ENCODE data around the gene ZC3H8.
A peak's percentile ranks its signal among the peaks of the same experiment; 100 is the strongest.
"Not testable (repeated sequence)": the region's sequence is repeated elsewhere in the genome, so short reads cannot be mapped to it uniquely, and the experiment has no call there.

ZC3H8 gene

DNA sequence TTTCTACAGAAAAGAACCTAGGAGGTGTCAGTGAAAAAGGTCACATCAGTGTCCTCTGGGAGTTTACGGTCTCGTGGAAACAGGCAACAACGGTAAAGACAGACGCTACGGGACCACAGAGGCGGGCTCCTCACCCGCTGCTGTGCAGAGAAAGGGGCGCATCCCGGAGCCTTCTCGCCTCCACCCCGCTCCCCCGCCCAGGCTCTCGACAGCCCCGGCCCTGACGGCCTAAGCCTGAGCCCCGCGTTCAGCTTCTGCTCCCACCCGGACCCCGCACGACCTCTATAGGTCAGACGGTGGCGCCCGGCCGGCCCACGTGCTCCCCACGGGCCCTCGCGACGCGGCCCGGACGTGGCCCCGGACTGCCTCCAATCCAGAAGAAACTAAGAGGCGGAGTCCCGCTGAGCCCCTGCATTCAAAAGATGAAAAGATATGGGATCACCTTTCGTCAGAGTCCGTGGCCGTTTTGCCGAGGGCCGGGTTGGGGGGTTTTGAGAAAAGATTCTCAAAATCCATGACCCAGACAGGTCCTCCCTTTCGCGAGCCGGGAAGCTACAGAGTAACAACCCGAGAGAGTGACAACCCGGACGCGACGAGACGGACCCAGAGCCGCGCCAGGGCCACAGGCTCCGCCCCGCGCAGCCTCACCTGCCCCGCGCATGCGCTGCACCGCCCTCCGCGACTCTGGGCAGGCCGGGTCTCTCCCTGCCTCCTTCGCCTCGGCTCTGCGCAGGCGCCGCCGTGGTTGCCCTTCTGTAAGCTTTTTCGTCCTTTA, at the start of gene ZC3H8:
Gene ZC3H8 (minus strand): TSS at position 577 of the 775 bp plus-strand sequence. CDS start 61 bp downstream, at position 516.
- peak; percentile 91 for DNase-seq

DNA sequence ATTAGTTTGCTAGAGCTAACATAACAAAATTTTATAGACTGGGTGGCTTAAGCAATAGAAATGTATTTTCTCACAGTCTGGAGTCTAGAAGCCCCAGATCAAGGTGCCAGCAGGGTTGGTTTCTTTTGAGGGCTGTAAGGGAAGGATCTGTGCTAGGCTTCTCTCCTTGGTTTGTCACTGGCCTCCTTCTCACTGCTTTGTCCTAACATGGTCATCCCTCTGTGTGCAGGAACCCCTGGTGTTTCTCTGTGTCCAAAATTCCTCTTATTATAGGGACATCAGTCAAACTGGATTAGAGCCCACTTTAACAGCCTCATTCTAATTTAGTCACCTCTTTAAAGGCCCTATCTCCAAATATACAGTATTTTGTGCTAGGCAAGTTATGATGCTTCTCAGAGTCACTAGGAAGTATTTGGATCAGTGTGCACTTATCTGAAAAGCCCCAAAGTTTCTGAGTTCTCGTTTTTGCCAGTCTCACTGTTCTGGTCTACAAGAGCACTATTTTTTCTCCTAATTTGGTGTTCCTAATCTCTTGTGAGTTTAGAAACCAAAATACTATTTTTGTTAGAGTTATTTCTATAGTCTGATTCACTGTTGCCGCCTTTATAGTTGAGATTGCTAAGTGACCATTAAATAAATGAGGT, 49.6 kb upstream of the ZC3H8 start:
- no peak for DNase-seq

DNA sequence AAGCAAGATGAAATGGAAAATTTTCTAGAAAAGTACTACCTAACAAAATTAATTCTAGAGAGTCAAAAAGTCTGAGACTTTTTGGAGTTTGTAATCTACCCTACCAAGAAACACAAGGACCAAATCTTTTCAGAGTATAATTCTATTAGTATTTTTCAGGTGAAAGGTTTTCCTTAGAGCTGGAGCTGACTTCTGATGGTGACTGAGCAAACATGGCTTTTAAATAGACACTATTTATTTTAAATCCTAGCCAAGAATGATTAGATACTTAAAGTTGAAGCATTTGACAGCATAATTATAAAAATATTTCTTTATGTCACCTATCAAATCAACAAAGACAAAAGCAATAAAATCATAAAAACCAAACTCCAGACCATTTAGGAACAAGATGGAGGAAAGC, 47.1 kb upstream of the ZC3H8 start:
- DNase-seq = no peak

DNA sequence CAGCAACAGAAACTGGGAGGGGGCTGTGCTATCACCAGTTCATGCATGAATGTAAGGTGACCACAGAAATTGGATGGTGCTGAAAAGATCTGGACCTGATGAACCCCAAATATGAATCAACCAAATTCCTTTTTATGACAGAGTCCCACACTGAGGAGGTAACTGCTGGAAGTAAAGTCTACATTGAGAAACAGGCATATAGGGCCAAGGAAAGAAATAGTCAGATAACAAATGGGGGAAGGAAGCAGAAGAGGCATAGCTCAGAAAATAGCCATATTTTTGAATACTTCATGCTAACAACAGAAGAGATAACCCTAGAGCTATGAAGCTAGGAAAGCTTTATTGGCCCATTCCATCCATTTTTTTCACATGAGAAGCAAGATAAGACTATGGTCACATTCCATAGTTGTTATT, 46.3 kb upstream of the ZC3H8 start:
- no peak for DNase-seq

DNA sequence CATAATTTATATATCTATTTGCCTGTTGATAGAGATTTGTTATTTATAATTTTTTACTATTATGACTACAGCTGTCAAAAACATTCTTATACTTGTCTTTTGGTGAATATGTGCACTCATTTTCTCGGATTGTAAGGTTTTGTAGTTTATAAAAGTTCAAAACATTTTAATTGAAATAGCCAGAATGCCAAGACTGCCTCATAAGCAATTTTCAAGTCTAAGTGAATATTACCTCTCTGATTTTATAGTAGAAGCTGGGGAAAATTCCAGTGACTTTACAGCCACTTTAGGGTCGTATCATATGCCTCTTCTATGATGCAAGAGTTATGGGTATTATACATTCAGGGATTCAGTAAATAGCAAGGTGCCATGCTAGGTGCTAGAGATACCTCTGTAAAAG, 41.6 kb upstream of the ZC3H8 start:
- DNase-seq = no peak

DNA sequence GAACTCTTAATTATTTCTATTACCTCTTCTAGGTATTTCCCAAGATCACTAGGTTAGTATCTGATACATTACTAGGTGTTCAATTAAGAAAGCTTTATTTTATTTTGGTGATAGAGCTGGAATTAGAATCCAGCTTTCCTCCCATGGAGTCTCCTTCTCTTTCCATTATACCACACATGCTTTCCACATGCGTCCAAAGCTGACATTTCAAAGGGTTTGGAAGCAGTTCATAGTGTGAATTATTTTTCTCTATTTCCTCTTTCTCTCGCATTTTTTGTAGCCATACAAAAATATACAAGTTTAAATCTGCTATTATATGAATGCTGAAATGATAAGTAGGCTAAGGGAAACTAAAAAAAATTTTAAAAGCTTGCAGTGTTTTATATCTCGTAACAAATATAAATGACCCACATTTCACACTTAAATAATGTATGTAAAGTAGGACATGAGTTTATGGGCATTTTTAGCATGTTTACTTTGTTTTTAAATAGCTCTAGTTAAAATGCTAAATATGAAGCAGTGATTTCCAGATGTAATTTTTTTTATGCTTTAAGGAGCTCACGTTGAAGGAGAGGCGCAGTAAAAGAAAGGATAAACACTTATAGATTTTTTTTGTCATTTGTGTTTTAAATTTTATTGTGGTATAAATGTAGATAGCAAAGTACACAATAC, 40.7 kb upstream of the ZC3H8 start:
- no peak for DNase-seq

DNA sequence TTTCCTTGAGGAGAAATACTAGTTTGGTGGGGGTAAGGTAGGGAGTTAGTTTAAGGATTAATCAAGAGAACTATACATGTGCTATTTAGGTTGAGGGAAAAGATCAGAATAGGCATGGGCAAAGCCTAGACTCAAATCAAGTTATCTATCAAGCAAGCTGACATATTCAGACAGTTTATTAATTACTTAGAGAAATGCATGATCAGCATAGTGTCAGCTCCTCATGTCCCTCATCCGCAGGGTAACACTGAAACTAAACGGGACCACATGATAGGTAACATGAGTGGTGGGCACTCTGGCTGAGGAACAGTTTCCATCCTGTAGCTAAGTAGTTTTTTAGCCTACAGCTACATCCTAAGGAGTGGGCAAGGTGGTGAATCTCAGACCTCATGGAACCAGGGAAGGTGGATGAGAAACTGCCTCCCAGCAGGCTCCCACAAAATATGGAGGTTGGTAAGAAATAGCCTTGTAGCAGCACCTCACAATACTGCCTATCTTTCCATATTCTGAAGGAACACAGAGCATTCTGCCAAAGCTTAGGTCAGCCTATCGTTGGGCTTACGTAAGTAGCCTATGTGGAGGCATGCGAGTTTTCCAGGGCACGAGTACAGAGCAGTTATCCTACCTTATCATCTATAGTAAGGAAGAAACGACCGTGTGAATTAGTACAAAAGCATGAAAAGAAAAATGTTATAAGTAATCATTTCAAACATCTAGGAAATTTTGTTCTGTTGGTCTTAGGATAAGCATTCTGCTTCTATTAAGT, 39.0 kb upstream of the ZC3H8 start:
- no peak for DNase-seq

DNA sequence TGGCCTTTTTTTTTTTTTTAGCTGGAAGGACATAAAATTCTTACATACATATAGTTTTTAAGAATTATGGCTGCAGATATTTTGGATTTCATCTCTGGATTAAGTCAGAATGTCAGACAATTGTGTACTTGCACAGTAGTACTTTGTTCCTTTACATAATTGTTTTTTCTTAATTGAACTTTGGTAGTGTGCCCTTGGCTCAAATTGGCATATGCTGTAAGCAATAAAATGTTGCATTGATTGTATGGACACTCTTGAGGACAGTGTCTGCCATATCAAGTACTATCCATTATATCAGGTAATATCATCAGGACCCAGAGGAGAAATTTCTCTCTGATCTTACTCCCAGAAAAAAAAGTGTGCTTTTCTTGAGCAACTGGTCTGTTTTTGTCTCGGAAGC, 35.8 kb upstream of the ZC3H8 start:
- DNase-seq = no peak

DNA sequence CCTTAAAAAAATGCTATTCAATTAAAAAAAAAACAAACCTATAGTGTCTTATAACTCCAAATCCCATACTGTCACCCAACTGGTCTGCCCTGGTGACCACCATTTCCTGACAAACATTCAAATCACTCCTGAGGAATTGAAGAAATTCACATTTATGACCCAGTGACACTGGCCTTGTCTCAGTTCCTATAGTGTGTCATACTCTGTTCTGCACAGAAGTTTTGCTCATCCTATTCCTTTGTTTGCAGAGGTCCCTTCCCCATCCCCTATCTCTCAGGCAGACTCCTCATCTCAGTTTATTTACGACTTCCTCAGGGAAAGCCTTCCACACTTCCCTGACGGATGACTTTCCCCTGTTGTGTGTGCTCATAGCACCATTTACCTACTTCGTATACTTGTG, 35.2 kb upstream of the ZC3H8 start:
- no peak for DNase-seq

DNA sequence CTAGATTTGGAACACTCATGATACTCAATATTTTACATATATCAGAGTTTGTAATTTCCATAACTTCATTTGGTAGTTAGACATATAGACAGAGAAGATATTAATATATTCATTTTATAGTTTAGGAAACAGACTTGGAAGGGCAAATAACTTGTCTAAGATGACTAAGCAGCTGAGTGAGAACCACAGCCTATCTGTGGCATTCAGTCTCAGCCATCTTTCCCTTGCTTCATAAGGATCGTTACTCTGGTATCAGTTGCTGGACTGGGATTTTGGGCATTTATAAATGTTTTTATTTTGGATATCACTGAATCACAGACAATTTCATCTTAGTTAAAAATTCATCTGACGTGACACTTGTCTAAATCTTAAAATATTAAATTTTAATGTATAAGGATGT, 28.7 kb upstream of the ZC3H8 start:
- not testable (repeated sequence) for DNase-seq

DNA sequence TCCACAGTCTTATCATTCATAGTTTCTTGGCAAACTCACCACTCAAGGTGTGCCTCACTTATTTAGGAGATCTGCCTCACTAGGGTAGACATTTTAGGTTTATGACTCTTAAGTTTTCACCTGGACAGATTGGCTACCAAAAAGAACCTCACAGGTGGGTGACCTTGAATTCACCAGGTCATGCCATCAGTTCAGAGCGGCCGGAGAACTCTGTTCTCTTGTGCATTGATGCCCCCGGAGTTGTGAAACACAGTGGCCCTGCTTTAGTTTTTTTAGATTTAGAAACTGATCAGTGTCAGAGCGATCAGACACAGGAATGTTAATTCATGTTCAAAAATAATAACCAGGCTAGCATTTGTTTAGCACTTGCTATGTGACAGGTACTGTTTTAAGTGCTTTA, 27.2 kb upstream of the ZC3H8 start:
- not testable (repeated sequence) for DNase-seq

DNA sequence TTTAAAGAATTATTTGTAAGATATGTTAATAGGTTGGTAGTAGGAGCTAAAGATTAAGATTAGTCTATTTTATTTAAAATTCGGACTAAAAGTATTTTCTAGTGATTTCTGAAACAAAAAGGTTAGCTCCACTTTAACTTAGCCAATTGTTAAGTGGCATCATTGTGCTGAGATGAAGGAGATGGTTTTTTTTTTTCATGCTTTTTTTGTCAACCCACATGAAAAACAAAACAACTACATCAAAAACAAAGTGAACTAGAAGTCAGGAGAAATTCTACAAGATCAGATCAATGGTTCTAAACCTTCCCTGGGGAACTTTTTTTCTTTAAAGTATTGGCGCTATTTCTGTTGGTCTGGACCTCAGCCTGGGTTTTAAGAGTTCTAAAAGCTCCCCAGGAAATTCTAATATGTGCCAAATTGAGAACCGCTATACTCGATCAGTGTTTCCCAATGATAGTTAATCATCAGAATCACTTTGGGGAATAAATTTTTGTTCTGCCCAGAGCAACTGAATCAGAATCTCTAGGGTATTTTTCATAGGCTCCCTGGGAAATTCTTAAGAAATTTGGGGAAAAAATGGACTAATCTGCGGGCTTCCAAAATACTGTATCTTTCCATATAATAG, 22.9 kb upstream of the ZC3H8 start:
- DNase-seq = no peak

DNA sequence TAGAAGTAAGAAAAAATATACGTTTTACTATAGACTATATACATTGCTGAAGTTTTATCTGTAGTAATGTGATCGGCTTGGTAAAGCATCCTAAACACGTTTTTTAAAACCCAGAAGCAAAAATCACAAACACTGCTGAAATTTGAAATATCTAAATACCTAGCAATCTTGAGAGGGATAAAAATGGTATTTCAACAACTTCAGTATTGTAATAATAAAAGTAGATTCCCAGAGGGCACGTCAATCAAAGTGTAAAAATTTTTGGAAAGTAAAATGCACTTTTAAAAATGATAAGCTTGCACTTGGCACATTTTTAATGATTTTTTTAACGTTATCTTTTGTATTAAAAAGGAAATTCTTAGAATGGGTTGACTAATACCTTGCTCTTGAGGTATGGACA, 22.1 kb upstream of the ZC3H8 start:
- DNase-seq = no peak

DNA sequence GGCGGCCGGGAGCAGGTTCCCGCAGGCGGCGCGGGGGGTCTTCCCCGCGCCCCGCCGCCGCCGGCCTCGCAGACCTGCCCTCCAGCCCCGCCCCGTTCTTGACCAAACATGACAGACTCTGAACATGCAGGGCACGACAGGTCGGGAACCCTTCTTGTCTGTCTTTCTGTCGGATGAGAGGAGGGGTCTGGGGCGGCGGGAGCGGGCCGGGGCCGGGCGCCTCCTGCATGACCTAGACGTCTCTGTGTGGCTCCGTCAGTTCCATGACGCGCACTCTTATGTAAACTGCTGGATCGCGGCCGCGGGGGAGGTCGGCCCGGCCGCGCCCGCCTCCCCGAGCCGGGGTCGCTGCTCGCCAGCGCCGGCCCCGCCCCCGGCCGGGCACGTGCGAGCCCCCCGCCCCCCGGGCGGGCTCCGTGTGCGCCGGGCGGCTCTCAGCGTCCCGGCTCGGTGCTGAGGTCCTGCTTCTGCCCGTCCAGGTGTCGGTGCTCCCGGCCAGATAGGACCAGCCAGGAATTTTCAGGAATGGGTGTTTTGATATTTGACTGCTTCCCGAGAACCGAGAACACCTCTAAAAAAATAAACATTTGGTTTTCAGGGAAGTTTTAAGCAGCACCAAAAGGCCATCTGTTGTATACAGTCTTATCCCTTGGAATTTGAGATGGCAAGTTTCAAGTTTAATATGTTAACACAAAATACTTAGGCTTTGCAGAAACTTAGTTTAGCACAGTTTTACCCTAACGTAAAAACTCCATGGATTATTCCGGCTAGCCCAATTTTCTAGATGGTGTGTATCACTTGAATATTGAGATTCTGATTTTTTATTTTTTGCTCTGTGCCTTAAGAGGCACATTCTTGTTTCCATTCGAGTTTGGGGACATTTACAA, 21.3 kb upstream of the ZC3H8 start:
- DNase-seq = peak; percentile 81

DNA sequence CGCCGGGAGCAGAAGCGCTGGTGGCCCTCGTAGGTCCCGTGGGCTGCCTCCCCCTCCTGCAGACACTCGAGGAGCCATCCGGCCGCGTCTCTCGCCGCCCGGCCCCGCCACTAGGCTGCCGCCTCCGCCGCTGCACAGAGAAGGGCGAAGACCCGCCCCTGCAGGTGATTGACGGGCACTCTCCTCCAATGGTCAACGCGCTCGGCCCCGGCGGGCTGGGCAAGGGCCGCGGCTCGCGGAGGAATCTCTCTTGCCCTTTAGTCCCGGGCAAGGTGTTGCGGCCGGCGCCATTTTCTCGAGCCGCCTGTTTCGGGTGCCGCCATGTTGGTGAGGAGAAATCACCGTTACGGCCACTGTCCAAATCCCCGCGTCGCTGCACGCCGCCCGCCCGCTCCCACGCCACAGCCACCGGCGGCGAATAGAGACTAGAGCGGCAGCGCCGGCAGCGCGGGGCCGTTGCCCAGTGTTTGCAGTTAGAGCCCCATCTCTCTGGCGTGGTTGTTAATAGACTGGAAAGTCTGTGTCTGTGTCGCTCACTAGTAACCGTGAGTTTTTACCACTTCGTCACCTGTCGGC, 20.6 kb upstream of the ZC3H8 start, which contains the start of gene ZC3H6:
Gene ZC3H6 (plus strand): TSS at position 287 of the 576 bp plus-strand sequence. CDS start 398 bp downstream, outside the sequence.
- DNase-seq = peak; percentile 95

DNA sequence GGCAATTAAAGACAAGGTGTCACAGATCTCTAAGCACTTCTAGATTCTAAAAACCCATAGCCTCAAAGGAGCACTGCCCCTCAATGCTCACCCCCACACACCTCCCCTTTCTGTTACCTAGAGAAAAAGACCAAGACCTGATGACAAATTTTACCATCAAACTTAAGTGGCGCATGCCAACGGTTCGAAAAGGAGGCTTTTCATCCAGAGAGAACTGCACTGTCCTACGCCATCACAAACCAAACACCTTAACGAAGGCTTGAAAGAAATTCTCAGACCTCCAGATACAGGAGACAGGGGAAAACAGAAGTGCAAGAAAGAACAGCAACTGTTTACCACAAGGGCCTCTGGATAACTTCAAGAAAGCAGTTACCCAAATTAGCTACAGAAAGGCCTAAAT, 18.5 kb upstream of the ZC3H8 start:
- no peak for DNase-seq

DNA sequence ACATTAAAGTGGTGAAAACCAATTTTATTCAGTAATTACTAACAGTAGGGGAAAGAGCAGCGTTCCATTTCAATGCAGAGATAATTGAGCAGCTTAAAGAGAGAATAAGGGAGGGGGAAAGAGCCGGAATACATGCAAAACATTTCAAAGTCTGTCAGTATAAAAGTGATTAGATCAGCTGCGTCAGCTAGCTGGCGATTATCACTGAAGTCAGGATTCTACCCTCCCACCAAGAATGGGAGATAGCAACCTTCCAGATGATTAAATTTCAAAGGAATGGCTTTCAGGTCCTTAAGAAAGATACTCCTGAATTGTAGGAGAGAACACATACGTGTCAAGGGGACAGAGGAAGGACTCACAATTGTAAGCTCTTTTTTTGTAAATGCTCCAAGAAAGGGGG, 17.8 kb upstream of the ZC3H8 start:
- no peak for DNase-seq

DNA sequence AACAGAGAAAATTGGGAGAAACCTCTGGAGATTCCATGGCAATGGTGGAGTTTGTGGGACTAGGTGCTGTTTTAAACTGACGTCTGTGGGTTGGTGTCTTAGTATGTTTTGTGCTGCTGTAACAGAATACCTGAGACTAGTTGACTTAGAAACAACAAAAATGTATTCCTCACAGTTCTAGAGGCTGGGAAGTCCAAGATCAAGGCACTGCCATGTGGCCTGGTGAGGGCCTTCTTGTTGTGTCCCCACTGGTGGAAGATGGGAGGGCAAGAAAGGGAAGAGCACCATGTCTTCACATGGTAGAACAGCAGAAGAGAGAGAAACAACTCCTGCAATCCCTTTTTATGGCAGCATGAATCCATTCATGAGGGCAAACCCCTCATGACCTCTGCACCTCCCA, 13.7 kb upstream of the ZC3H8 start:
- DNase-seq = no peak

DNA sequence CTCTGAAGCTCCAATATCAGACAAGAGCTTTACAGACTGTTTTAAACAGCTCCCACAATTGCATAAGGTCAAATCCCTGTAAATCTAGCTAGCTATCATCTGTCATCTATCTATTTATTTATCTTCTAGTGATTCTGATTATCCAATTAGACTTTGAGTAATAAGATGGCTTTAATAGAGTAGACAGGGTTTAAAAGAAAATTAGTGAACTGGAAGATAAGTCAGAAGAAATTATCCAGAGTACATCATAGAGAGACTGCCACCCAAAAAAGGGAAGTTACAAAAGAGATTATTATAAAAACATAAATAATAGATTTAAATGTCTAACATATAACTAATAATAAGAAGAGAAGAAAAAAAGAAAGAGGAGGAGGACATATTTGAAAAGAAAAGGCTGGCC, 8.0 kb upstream of the ZC3H8 start:
- no peak for DNase-seq

DNA sequence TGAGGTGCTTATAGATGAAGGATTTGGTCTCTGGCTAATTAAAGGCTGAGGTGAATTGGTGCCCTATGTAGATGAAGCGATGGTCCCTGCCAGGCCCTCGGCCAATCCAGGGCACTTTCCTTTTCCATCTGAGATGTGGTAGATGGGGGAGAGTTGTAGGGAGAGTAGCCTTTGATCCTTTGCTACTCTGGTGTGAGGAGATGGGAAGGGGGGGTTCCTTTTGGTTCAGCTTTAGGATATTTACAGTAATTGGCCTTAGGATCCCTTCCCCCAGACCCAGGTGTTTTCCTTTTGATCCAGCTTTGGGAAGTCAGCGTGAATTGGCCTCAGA, 5.4 kb upstream of the ZC3H8 start:
- no peak for DNase-seq

DNA sequence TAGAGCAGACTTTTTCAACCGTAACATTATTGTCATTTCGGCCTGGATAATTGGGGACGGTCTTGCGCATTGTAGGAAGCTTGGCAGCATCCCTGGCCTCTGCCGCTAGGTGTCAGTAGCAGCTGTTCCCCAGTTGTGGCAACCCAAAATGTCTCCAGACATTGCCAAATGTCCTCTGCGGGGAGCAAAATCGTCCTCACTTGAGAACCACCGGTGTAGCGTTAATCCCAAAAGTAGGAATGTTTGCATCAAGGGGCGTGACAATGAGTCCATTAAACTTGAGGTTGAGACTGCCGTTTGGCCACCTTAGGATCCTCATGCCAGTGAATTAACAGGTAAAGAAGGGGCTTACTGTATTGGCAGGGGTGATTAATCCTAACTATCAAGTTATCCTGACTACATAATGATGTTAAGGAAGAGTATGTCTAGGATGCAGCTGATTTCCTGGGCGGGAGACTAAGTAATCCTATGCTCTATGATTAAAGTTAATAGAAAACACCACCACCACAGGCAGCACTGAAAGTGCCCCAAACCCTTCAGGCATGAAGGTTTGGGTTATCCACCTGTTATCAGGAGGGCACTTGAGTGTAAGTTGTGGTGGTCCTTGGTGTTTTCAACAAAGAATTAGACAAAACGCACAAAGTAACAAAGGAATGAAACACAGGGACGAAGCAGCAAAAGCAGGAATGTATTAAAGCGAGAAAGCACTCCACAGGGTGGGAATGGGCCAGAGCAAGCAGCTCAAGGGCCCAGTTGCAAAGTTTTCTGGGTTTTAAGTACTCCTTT, 4.9 kb upstream of the ZC3H8 start:
- peak; percentile 66 for DNase-seq

Data from NCI-H2171 treated with DMSO at 0.1 percent for 48 hours (cell line).